Activated CD4-positive, alpha-beta T cell treated with anti-CD3 and anti-CD28 coated beads for 24 hours (primary cell): ENCODE results near the gene GAPT.
"Not testable (repeated sequence)": the region's sequence is repeated elsewhere in the genome, so short reads cannot be mapped to it uniquely, and the experiment has no call there.

Experiments used
- DNase-seq, 2 donors: peaks; one replicate each; pipeline ENCODE4 v3.0.0-alpha.2; 2020; ENCODE audit warnings: low read depth in 2 of 2

GAPT gene

DNA sequence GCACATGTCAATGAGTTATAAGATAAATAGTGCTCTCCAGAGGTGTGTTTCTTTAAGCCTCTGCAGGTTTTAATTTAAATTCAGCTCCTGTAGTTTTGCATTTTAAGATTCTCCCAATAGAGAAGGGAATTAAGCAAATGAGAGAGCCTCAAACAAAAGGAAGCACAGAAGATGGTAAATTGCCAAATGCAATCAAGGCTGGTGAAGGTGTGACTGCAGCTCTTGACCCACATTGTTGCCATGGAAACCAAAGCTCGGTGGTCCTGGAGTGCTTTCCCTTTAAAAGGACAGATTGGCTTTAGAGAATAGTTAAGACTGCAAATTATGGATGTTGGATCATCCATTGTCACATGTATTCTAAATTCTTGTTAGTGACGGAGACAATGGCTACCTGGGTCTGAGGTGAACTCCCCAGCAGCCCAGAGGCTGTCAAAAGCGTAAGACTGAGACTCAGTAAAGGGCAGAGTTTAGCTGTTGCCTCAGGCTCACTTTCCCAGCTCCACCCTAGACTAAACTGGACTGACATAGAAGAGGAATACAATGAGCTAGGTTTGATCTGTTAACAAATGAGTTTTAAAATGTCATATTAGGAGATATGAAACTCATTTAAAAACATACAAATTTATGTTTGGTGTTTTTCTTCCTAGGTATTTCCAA is 12.3 kb downstream of the GAPT start:
- no peak for DNase-seq

DNA sequence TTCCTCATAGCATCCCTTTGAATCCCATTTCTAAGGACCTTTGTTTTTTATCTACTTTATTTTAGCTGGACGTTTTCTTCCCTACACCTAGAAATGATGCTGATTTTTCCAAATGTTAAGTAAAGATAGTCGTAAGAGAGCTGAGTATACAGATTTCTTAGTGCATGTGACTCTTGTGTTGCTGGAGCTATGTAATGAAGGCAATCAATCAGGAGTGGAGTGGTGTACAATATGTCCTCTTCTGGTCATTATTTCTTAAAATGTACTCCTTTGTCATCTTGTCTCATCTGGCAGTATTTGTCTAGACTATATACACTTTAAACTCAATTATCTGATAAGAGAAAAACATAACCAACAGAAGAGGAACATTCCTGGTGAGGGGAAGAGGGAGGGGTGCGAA is 13.5 kb downstream of the GAPT start:
- no peak for DNase-seq

DNA sequence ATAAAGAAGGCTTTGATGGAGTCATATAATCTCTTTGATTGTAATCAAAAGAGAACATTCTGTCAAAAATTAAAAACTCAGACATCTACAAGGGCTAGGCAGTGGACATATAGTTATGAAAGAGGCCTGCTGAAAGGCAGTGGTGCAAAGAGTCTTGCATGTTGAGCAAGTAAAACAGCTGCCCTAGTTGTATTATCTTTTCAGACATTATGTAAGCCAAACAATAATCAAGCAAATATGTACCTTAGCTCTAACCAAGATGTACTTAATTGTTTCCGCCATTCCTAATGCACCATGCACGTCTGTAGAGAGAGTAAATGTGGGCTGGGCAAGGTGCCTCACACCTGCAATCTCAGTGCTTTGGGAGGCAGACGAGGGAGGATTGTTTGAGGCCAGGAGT is 14.3 kb downstream of the GAPT start:
- no peak for DNase-seq

DNA sequence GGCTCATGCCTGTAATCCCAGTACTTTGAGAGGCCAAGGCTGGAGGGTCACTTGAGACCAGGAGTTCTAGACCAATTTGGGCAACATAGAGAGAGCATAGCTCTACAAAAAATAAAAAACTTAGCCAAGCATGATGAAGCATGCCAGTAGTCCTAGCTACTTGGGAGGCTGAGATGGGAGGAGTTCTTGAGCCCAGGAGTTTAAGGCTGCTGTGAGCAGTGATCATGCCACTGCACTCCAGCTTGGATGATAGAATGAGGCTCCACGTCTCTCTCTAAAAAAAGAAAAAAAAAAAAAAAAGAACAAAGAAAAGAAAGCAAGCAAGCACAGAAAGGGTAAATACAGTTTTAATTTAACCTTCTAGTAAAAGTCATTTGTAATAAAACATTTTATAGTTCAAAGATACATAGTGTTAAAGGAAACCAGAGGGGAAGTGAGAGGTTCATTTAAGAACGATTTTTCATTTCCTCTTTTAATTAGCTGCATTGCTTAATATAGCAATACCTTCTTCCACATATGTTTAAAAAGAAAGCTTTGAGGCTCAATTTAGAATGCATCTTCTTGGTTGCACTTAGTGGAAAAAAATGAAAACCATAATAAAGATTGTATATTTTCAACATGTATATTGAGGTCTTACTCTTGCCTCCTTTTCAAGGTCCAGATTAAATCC is 14.9 kb downstream of the GAPT start:
- DNase-seq: no peak

DNA sequence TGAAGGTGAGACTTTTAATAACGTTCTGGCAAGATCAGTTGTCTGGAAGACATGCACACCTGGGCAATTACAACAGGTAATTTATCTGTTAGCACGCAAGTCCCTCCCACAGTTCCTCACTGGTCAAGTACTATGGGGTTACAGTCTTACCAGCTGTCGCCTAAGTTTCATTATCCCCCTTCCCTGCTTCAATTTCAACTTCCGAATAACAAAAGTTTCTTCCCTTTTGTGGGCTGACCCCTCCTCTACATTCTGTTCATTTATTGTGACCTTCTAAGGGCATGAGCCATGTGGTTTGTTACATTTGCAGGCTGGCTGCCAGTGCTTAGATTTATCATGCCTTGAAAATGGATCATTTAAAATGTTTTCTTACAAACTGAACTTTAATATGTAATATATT is 16.5 kb downstream of the GAPT start:
- no peak for DNase-seq

DNA sequence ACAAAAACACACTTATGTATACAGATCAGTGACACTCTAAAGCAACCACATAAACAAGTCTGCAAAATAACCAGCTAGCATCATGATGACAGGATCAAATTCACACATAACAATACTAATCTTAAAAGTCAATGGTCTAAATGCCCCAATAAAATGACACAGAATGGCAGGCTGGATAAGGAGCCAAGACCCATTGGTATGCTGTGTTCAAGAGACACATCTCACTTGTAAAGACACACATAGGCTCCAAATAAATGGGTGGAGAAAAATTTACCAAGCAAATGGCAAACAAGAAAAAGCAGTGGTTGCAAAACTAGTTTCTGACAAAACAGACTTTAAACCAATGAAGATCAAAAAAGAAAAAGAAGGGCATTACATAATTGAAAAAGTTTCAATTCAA is 26.0 kb downstream of the GAPT start:
- no peak for DNase-seq

DNA sequence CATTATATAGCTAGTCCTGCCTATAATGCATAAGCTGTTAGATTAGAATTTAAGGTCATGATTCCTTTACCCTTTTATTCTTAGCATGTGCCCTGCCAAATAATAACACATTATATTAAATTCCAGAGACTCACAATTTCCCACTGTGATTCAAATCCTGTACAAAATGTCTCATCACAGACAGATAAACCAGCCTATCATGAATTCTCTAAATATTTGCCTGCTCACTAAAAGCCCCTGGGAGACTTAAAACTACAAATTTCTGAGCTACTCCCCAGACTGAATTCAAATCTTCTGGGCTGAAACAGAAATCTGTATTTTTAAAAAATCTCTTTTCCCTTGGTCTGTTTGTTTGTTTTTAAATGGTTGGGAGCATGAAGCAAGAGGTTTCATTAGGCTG is 32.7 kb downstream of the GAPT start:
- no peak for DNase-seq

DNA sequence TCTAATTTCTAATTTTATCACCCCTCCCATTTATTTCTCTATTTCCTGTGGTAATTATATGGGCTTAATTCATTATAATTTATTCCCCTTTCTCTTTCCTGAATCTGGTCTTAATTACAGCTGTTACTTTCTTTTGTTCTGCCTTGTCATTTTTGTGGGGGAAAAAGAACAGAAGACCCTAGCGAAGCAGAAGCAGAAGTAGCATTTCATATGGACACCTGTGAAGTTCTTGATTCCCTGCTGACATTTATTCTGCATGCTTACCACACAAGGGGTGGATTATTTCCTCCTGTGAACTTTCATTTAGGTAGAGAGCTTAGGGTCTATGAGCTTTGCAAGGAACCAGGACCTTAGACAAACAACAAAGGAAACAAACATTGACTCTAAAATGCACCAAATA is 33.3 kb downstream of the GAPT start:
- no peak for DNase-seq

DNA sequence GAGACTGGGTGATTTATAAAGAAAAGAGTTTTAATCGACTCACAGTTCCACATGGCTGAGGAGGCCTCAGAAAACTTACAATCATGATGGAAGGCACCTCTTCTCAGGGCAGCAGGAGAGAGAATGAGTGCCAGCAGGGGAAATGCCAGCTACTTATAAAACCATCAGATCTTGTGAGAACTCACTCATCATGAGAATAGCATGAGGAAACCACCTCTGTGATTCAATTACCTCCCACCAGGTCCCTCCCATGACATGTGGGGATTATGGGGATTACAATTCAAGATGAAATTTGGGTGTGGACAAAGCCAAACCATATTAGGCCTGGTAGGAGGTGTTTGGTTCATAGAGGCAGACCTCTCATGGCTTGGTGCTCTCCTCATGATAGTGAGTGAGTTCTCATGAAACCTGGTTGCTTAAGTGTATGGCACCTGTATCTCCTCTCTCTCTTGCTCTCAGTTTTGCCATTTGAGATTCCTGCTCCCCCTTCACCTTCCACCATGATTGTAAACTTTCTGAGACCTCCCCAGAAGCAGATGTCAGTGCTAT is 39.8 kb downstream of the GAPT start:
- DNase-seq: no peak

DNA sequence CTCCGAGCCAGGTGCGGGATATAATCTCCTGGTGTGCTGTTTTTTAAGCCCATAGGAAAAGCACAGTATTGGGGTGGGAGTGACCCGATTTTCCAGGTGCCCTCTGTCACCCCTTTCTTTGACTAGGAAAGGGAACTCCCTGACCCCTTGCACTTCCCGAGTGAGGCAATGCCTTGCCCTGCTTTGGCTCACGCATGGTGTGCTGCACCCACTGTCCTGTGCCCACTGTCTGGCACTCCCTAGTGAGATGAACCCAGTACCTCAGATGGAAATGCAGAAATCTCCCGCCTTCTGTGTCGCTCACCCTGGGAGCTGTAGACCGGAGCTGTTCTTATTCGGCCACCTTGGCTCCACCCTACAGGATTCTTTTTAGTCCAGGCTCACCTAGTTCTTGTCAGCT is 50.7 kb downstream of the GAPT start:
- DNase-seq: not testable (repeated sequence)

DNA sequence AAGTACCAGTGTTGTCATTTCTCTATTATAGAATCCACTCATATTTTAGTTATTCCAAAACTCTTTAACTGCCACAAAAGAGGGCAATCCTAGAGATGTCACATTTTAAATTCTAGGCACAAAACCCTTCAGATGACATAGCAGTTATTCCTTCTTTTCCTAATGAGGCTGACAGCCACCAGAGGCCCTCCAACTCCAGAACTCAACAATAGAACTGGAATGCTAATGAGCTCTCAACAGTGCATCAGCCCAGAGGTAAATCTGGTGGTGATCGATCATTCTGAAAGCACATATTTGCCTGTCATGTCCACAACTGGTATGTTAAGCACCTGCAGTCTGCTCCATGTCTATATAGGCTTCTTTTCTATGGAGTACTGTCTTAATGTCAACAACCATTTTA is 51.5 kb downstream of the GAPT start:
- no peak for DNase-seq

DNA sequence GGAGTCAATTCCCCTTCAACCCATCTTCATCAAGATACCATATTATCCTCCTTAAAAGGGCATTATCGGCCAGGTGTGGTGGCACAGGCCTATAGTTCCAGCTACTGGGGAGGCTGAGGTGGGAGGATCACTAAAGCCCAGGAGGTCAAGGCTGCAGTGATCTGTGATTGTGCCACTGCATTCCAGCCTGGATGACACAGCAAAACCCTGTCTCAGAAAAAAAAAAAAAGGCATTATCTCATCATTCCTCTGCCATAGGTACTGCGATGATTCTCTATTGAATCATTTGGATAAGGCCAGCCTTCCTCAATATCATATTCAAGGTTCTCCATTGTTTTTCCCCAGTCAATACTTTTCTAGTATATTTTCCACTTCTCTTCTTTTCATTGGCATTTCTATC is 52.5 kb downstream of the GAPT start:
- DNase-seq: no peak

DNA sequence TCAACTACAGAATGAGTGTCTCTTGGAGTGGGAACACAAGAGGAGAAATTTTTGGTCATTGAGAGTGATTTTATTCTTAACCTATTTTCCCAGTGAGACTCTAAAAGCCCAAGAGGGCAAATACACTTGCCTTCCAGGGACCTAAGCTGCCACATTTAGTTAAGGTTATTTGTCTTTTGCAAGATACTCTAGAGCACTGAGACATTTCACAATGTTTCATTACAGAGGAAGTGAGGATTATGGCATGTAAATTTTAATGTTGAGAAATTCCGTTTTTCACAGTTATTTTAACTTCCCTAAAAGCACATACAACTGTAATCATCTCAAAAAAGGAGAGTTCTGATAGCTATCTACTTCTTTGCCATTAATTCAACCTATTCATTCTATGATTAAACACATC is 53.0 kb downstream of the GAPT start:
- DNase-seq: no peak

DNA sequence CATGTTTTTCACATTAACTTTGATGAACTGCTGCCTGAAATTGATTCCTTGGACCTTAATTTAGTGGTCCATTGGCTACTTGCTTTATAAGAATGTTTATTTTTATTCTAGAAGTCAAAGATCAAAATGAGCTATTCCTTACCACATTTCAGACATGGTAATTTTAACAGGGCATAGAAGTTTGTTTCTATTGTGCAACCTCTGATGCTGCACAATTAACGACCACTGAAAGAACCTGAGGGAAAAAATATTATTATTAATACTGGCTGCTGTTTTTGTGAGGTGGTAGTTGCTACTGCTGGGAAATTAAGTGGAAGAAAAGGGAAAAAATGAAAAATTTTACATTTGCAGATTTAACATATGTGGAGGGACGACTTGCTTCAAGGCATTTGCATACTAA is 53.7 kb downstream of the GAPT start:
- DNase-seq: no peak

DNA sequence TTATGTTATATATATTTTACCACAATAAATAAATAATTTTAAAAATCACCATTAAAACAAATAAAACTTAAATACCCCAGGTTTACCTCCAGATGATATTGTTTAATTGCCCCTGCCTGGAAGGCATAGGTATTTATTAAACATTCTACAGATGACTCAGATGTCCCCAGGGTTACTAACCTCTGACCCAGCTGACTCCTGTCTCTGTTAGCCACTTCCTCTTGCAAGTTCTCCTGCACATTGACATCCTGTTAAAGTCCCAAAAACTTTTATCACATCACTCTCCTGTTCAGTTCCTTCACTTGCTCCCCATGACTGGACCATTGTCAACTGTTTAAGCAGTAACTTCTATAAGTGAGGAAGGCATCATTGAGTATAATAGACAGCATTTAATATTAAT is 54.7 kb downstream of the GAPT start:
- no peak for DNase-seq
